NOMO-1 (cell line): Measurements from ENCODE around the gene STK35.

Experiments
- DNase-seq, 2 experiments: peaks; one replicate each; lab custom pipeline; 2025; ENCODE audit not compliant: unreplicated experiment in 2 of 2; lab: John Stamatoyannopoulos, UW

STK35 gene

DNA sequence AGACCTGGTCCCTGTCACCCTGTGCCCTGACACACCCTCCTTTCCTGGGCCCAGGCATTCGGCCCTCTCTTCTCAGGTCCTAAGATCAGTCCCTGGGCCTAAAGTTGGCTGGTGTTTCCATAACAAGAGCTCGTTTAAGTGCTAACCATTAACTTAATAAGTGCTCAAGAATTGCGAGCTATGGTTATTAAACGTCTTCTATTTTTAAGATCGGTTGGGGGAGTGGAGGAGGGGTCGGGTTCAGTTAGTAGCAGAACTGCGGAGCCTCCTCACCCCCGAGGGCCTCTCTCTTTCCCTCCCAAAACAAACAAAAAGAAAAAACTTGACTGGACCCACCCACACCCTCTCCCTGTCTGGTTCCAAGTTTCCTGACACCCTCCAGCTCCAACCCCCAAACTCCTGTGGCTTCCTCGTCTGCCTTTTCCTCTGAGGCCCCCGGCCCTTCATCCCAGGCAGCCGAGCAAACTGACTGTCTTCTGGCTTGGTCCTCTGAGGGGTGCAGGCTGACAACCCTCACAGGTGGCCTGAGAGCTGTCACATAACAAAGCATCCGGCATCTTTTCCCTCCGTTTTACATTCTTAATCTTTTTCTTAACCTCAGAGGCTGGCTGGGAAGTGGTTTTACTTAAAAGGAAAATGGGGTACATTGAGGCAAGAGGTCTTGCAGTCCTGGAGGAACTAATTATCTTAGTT, 2.0 kb downstream of the STK35 start:
- DNase-seq = no peak

DNA sequence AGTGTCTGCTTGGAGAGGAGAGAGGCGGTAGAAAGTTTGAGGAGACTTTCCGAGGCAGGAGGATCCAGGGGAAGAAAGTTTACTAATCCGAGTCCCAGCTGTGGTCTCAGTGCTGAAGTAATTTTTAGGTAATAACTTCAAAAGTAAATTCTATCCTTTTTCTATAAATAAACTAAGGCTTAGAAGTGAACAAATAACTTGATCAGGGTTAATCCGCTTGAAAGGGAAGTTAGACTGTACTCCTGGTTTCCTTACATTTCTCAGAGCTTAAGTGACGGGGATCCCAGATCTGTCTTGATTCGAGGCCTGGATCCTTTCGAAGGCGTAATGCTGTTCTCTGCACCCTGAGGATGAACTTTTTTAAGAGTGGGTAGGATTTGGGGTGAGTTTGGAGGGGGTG, 2.6 kb downstream of the STK35 start:
- DNase-seq = peak in 1 of 2 experiments; percentile 9

DNA sequence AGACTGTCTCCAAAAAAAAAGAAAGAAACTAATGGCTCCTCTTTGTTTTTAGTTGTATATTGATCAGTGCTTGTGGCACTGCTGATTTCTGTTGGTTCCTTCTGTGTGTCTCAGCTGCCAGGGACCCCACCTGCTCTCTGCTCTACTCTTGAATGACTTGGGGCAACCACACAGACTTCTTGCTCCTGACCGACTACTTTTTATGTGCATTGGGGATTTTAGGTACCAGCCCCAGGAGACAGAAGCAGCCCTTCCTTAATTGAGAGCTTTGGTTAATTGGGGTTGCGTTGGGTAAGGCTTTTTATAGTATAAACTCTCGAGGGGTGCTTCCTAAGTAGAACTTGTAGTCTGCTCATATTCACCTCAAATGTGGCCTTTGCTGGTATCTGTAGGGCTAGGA, 6.9 kb downstream of the STK35 start:
- DNase-seq = no peak

DNA sequence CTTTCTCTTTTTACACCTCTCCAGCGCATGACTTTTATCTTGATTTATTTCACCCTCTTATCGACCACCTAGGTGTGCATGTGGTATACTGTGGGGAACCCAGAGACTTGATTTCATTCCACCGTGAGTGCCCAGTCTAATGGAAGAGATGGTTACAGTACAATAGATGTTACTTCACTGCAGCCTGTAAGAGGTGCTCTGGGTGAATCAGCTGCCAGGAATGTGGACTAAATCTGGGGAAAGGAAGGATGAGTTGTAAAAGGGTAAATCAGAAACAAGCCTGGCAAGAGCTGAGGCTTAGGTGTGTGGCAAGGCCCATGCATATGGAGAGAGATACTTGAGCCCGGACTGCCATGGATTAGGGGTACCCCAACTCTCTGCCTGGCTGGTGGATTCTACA, 7.4 kb downstream of the STK35 start:
- no peak for DNase-seq

DNA sequence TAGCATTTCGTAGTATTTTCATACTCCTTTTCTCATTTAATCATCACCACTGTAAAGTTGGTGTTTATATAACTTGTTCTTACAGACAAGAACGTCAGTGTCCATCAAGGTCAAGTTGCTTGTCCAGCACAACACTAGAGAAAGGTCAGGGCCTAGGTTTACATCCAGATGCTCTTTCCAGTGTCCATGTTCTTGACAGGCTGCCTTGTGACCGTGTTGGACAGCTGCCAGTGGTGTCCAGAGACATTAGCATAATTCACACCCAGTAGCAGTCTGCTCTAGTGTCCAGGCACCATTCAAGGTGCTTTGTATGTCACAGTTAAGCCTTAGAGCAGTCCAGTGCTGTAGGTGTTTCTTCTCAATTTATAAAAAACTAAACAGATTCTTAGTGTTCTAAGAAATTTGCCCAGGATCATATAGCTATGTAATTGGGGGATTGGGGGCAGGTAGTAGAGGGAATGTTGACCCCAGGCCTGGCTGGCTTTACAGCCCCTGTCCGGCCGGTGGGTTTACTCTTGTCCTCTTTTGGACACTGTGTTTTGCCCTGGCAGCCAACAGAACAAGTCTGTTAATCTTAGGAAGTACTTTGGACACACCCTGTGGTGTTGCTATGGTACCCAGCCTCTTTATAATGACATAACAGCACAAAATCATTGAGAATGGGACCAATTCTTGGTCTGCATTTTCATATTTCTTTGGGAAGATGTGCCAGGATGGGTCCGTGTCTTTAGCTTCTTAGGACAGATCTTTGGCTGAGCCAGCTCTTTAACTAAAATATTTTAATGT, 8.0 kb downstream of the STK35 start:
- no peak for DNase-seq

DNA sequence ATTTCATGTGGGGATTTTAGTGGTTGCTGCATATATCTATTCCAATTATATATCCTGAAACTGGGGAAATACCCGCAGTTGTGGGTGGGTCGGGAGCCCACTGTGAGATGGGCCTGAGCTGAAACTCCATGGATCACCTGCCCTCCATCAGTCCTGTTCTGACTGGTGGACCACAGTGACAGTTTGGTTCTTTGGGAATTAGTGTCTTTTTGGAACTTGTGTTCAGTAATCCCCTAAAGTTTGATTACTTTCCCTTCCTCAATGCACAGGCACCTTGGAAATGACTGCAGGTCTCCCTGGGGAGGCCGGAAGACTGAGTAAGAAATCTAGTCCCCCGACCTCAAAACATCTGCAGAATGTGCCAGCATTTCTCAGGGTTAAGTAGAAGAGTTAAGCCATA, 11.3 kb downstream of the STK35 start:
- no peak for DNase-seq

DNA sequence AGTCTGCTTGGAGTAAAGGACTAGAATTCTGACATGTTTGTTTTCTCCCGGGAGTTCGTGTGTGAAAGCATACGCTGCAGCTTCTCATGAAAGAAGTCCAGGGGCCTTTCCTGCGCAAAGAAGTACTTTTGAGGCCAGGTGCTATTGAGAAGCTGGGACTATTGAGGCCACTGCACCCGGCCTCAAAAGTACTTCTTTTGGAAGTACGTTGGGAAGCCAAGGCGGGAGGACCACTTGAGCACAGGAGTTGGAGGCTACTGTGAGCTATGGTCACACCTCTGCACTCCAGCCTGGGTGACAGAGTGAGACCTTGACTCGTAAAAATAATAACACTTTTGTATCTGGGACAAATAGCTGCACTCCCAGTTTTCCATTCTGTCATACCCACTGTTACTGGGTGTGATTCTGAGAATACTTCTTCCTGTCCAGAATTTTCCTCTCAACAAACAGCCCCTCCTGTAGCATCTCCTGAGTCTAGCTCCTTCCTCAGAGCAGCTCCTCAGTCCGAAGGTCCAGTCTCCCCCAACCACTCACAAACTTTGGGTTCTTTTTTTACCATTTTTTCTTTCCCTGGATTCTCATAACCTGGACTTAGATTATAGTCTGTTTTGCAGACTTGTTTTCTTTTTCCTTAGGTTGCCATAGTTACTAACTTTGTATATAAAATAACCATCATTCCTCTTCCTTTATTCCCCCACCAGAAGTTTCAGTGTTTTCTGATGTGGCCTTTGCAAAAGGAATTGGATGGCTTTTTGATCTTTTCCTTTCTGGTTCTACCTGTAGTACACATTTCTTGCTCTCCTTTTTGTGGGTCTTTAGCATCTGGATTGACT, 12.7 kb downstream of the STK35 start:
- DNase-seq = no peak

DNA sequence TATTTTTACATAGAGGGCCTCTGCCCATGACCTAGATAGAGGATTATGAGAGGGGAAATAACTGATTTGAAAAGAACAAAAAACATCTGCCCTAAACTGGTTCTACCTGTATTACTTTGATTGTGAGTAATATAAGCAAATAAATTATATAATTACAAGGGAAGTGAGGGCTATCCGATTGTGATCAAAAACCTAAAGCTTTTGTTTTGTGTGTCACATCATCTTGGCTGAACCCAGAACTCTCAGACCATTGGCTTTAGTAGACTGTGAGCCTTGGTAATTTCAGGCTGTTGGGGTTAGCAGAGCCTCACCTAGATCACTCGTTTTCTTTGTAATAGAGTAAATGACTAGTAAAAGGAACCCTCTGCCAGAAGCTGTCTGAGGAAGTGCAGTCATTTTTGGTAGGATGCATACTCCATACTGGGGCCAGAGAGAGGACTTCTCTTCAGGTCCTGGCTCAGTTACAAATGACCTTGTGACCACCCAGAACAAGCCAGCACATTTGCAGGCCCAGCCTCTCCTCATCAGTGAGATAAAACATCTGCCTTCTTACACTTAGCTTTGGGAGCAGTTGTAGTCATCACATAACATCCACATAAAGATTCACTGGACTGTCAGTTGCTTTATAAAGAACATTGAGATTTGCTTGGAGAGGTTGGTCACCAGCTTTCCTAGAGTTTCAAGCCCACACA, 13.5 kb downstream of the STK35 start:
- no peak for DNase-seq

DNA sequence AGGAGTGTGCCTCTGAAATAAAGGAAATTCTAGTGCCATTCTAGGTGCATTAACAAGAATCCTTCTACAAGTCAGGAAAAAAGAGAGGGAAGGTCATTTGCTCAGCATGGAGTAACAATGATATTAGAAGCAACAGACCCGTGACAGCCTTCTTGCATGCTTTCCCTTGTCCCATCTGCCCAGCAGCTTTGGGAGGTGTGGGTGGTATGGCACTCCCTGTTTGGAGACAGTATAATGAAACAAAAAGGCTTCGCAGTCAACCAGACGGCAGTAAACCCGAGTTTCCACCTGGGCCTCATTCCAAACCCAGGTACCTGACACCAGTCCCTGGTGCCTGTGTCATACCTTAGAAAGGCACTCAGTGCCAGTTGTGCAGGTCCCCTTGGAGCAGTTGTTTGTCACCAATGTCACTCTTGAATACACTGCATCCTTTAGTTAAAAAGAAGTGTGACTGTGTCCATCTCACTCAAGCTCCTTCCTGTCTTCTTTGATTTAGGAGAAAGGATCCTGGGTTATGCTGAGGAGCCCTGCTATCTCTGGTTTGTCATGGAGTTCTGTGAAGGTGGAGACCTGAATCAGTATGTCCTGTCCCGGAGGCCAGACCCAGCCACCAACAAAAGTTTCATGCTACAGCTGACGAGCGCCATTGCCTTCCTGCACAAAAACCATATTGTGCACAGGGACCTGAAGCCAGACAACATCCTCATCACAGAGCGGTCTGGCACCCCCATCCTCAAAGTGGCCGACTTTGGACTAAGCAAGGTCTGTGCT, 14.7 kb downstream of the STK35 start:
- DNase-seq = no peak

DNA sequence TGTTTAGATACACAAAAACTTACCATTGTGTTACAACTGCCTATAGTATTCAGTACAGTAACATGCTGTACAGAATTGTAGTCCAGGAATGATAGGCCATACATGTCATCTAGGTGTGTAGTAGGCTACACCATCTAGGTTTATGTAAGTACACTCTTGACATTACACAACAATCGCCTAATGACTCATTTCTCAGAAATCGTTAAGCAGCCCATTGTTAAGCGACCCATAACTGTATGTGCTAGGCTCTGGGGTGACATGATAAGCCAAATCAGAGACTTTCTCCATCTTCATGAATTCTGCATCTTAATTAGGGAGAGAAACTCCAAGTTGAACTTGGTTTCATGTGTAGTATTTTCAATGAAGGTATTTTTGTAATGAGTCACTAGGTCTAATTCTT, 17.2 kb downstream of the STK35 start:
- peak; percentile 17 to 45 for DNase-seq

DNA sequence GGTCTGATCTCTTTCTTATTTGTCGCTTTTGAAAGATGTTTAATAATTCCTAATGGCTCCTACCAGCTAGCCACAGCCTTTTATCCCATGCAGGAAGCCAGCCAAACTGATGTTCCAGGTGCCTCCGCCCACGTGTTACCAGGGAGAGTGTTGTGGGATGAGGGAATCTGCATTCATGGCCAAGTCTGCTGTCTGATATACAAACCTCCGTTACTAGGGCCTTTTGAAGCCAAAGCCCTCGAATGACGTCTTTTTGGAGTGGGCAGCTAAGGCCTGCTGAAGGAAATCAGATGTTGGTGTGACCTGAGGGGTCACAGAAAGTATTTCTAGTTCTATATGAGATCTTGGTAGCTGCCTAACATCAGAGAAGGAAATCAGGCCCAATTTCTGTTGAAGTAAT, 21.3 kb downstream of the STK35 start:
- DNase-seq = no peak

DNA sequence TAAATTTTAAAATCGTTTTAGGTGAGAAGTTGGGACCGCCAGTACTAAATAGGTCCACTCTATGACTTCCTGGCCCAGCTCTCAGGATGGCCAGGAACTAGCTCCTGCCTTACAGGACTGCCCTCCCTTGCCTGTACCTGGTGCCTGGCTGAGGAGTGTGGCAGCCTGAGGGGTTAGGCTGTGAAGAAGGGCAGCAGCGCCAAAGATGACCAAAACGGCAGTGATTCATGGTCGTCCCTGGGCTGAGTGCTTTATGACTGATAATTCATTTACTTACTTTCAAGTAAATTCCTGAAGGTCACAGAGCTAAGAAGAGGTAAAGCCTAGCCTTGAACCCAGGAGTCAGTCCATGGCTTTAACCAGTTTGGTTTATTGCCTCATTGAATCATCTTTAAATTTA, 22.1 kb downstream of the STK35 start:
- DNase-seq = no peak

DNA sequence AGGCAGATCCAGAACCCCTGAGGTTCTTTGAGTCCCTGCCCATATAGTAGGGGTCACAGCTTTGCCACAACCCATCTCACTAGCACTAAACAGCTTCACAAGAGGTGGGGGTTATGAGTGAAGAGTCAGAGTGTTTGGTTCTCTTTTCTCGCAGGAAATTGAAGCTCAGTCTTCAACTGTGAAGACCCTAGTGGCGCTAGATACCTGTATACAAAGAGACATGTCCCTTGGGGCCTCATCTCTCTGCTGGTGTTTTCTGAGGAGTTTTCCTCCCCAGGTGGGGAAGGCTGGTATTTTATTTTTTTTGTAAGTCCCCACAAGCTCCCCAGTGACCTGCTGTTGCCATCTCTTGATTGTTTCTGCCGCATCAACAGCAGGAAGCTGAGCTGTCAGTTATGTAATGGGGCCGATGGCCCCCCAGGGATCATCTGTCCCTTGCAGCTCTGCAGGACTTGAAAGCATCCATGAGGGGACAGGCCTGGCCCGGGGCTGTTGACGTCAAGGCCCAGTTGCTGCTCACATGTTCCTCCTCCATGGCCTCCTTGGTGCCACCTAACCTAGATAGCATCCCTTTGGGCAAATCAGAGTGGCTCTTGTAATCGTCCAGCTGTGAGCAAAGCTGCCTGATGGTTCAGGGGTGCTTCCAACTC, 23.1 kb downstream of the STK35 start:
- no peak for DNase-seq

DNA sequence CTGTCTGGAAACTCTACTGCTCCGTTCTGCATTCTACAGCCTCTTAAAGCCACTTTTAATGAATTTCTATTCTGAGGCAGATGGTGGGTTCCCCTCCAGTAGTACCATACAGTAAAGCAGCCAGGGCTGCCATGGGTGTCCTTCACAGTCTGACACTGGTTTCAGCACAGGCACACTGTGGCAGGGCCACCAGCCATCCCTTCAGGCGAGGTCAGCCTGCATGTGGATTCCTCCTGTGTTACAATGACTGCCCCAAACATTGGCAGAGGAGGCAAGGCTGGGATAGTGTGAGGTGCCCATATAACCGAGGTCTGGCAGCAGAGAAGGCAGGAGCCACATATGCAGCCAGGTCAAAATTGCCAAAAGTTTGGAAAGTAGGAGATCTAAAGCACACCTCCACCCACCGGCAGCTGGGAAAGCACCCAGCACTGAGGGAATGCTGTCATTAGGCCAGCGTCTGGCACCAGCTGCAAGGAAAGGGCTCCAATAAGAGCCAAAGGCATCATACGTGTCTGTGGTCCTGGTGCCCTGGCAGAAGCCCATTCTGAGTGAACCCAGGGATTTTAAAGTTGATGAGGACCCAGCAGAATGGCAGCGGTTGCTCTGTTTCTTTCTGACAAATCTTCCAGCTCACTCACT, 24.0 kb downstream of the STK35 start:
- no peak for DNase-seq

DNA sequence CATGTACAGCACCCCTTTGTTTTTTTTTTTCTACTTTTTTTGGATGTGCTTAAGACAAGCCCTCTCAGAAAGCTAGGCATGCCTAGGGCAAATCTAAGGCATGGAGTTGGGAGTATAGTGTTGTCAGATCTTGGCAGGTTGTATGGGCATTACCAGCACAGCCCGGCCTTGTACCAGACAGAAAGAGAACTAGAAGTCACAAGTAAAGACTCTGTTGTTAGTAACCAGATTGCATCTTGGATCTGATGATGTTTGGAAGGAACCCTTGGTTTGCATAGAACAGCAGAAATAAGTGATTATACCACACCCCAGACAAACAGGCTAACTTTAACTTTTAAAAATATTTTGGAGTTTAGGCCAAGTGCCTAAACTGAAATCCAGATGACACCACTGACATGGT, 25.6 kb downstream of the STK35 start:
- DNase-seq = no peak

DNA sequence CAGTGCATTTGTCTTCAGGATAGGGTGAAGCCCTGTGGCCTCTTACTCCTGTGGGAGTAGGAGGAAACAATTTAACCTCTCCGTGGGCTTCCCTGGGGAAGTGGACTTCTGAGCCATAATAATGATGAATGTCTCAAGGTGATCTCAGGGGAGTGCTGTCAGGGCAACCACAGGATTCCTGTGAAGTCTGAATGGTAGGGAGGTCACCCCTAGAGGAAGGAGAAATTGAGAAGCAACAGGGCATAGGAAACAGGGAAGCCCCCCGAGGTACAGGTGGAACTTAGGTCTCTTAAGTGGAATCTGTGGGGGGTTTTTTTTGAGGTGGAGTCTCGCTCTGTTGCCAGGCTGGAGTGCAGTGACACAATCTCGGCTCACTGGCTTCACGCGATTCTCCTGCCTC, 26.9 kb downstream of the STK35 start:
- no peak for DNase-seq

DNA sequence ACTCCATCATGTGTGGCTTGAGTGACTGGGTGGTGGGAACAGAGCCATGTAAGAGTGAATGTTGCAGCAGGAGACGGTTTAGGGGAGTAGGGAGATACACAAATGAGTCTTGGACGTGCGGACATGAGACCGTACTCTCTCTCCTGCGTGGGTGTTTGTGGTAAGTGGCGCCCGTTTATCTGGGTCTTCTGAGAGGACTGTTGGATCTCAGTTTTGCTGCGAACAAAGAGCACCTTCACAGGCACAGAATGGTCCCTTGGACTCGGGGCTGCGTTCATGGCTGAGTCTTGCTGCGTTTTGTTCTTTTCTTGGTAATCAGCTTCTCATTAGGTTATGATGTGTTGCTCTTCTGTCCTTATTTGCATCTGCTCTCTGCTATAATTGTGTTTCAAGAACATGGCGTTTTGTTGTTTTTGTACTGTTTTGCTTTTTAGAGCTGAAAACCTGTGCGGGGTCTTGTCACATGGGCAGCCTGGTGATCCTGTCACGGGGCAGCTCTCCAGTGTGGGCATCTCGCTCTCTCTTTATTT, 28.5 kb downstream of the STK35 start:
- DNase-seq = no peak

DNA sequence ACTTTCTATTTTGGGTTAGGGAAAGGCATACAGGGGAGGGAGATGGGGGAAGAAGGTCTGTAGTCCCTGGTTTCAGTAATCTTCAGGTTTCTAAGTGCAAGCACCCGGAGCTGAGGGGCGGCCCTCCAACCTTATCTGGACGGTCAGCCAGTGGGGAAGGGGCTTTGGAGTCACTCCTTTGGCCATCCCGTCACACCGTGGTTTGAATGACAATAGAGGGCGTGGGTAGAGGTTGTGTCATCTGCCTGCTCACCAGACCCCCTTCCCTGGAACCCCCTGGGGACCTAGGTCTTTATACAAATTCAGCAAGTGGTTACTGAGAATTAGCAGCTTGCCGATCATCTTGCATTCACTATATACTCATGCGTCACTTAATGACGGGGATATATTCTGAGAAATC, 29.1 kb downstream of the STK35 start:
- no peak for DNase-seq

DNA sequence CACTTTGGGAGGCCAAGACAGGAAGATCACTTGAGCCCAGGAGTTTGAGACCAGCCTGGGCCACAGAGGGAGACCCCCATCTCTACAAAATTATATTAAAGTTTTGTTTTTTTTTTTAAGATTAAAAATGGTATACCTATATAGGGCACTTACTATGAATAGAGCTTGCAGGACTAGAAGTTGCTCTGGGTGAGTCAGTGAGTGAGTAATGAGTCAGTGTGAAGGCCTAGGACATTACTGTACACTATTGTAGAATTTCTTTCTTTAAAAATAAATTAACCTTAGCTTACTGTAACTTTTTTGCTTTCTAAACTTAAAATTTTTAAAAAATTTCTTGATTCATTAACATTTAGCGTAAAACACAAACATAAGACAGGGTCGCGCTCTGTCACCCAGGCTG, 29.7 kb downstream of the STK35 start:
- DNase-seq = no peak
